Pancreas (tissue), 10 donors: Measurements from ENCODE around the gene GFI1B. TPM values are rescaled to one million over a fixed set of nuclear protein-coding genes. Genes with fewer than 3 reads are reported as not detected.
A peak's percentile ranks its signal among the peaks of the same experiment; 100 is the strongest.

Experiments used
- ATAC-seq, 4 donors: fragments of 200-7000 bp; cut with Tn5 transposase; one replicate each; pipeline versions ENCODE4 v1.8.0 to v1.9.1; 2020; ENCODE audit warnings: mild to moderate bottlenecking in 4 of 4, moderate library complexity in 4 of 4
- DNase-seq, 6 donors: peaks; one replicate each; pipeline ENCODE4 v3.0.0-alpha.2; 2020
- FAIRE-seq: peaks from 2 replicates; lab custom pipeline; 2012; peaks lifted over from hg19 to GRCh38; lab: Jason Lieb, UNC
- H3K27ac ChIP-seq, 4 donors: fragments of 200-600 bp; sonication (generic); 1 replicate in 3 of 4; 2 replicates in 1 of 4; pipeline versions ENCODE4 v1.5.0 to v1.8.0; 2020
- H3K27me3 ChIP-seq, 4 donors: fragments of 200-600 bp; one replicate each; pipeline ENCODE4 v1.8.0; 2021
- H3K36me3 ChIP-seq, 3 donors: fragments of 200-600 bp; sonication (generic) in 1 of 3; one replicate each; pipeline versions ENCODE4 v1.5.0 to v1.8.0; 2020 to 2021
- H3K4me1 ChIP-seq, 3 donors: fragments of 200-600 bp; one replicate each; pipeline ENCODE4 v1.8.0; 2021
- H3K4me3 ChIP-seq, 4 donors: fragments of 200-600 bp; sonication (generic) in 2 of 4; one replicate each; pipeline versions ENCODE4 v1.5.0 to v1.8.0; 2020 to 2021
- H3K9me3 ChIP-seq, 4 donors: fragments of 200-600 bp; one replicate each; pipeline ENCODE4 v1.8.0; 2021
- CTCF ChIP-seq, 4 donors: fragments of 200-600 bp; sonication (generic) in 3 of 4; IDR thresholded peaks; one replicate each; pipeline versions ENCODE4 v1.5.0 to v1.8.0; 2021; ENCODE audit warnings: antibody characterized with exemption in 4 of 4
- WGBS, 2 donors: extraction: QIAGEN DNeasy Blood & Tissue Kit; methylation state at CpG; one replicate each; pipeline ENCODE4 v1.1.7; 2013; 5-methylcytosine and 5-hydroxymethylcytosine counted together
- intact Hi-C, 3 donors: fragments of 100-400 bp; cut with DNase I; formaldehyde crosslinking; loops; one replicate each; pipeline versions ENCODE4 v1.11.1 to v1.14.2; 2022
- polyA plus RNA-seq, 2 donors: library from polyadenylated mRNA; stranded (reverse); fragments of 200-250 nt; gene quantifications; one replicate each; pipeline ENCODE4 v1.2.3, GENCODE V29; 2013
- total RNA-seq, 6 donors: library from RNA; stranded (reverse); fragmentation: NEBNext Ultra II Directional in 4 of 6; extraction: Animal tissue kit (Norgen Biotek cat#: 25700) in 4 of 6; gene quantifications; one replicate each; pipeline versions ENCODE4 v1.2.1 to v1.2.4, GENCODE V29; 2021 to 2023
- donor health status: healthy with polysubstance abuse.
- donor health status: DM: no; HTN: no; CAD: no; lungs with moderate emphysema.
- donor health status: DM: no; HTN: no; CAD: no.
- donor health status: control.
- donor health status: control.
- donor health status: Bipolar disorder and iron deficiency.
- donor health status: DM: yes; HTN: yes; CAD: no.
- donor health status: DM: no; HTN: no; CAD: no.
- donor health status: DM: no; HTN: no; CAD: no.
- donor health status: DM: yes; HTN: yes; CAD: no.

GFI1B gene
- total and polyA plus RNA-seq, 8 donors, result 0.09 to 0.31 (median 0.14) TPM; not detected in 5

- Histone ChIP-seq H3K36me3 (no peaks in the 10 kb centered on the region), H3K4me3 (no peak overlapping the region), H3K4me1 (no peaks in the 10 kb centered on the region), H3K9me3 (no peaks in the 10 kb centered on the region), H3K27me3 (no peaks in the 10 kb centered on the region), H3K27ac (no peak overlapping the region)
- TF ChIP-seq CTCF (IDR thresholded peaks at IDR 0.05), result no peak
- DNase-seq (peak in 1 of 6 donors; percentile 58), ATAC-seq (no peak), FAIRE-seq (no peak)
- intact Hi-C loops, result no loop called here
- 43 to 51% methylated on average over 18 of the region's 18 CpGs for WGBS, 2 donors
These were observed 20.5 kb downstream of the GFI1B start for GRCh38 chr9:132998831-132999635.

GRCh38 chr9:133002147-133003070 lies 23.9 kb downstream of the GFI1B start:
- FAIRE-seq, result no peak
- TF ChIP-seq CTCF (IDR thresholded peaks at IDR 0.05), result no peak
- peak in 1 of 6 donors; percentile 37 for DNase-seq
- intact Hi-C loops, result no loop called here
- 67 to 79% methylated on average over 13 of the region's 13 CpGs for WGBS, 2 donors
- no peak overlapping the region for H3K27ac ChIP-seq
- H3K4me3 ChIP-seq, result no peak overlapping the region
- no peak for ATAC-seq
- no peaks in the 10 kb centered on the region for H3K36me3 ChIP-seq
- H3K4me1 ChIP-seq, result no peaks in the 10 kb centered on the region
- H3K9me3 ChIP-seq, result no peaks in the 10 kb centered on the region
- no peaks in the 10 kb centered on the region for H3K27me3 ChIP-seq

GRCh38 chr9:133003071-133003461 lies 24.6 kb downstream of the GFI1B start:
- intact Hi-C loops, result no loop called here
- Histone ChIP-seq H3K27me3 (no peaks in the 10 kb centered on the region), H3K36me3 (no peaks in the 10 kb centered on the region), H3K9me3 (no peaks in the 10 kb centered on the region), H3K27ac (no peak overlapping the region), H3K4me3 (no peak overlapping the region), H3K4me1 (no peaks in the 10 kb centered on the region)
- no peak for ATAC-seq
- WGBS, 2 donors, result 60 to 73% methylated on average over 13 of the region's 13 CpGs
- DNase-seq, result no peak
- no peak for FAIRE-seq
- no peak for TF ChIP-seq CTCF (IDR thresholded peaks at IDR 0.05)

- WGBS, 2 donors, result 69 to 73% methylated on average over 6 to 9 of the region's 9 CpGs
- Histone ChIP-seq H3K9me3 (no peaks in the 10 kb centered on the region), H3K4me1 (no peaks in the 10 kb centered on the region), H3K27ac (no peak overlapping the region), H3K4me3 (no peak overlapping the region), H3K27me3 (no peaks in the 10 kb centered on the region), H3K36me3 (no peaks in the 10 kb centered on the region)
- no peak for FAIRE-seq
- peak in 1 of 6 donors; percentile 47 for DNase-seq
- no peak for TF ChIP-seq CTCF (IDR thresholded peaks at IDR 0.05)
- intact Hi-C loops, result no loop called here
- no peak for ATAC-seq
These were observed 25.2 kb downstream of the GFI1B start for GRCh38 chr9:133003671-133004090.
